Panc1 (cell line): ENCODE results near the gene HERC3. TPM values are rescaled to one million over a fixed set of nuclear protein-coding genes. Genes with fewer than 3 reads are reported as not detected.

Experiments
- ATAC-seq: fragments of 200-7000 bp; cut with Tn5 transposase; 2 replicates; pipeline ENCODE4 v1.9.1; 2020; ENCODE audit warnings: mild to moderate bottlenecking, moderate library complexity
- BruUV-seq: library from RNA; stranded (reverse); fragments of 400-500 nt; replicated peaks from 2 replicates; lab custom pipeline; 2021; lab: Mats Ljungman, UMichigan
- CTCF ChIA-PET: fragments of 300-600 bp; sonication (Branson Sonifier 250); formaldehyde crosslinking; loops from one replicate; lab custom pipeline; 2022; ENCODE audit warnings: antibody characterized with exemption; lab: Charles Lee
- POLR2A ChIA-PET: fragments of 300-600 bp; sonication (Branson Sonifier 250); formaldehyde crosslinking; loops from one replicate; lab custom pipeline; 2022; ENCODE audit warnings: antibody characterized with exemption; lab: Charles Lee
- DNase-seq: peaks from one replicate; pipeline ENCODE4 v3.0.0-alpha.2; 2010; ENCODE audit warnings: low read depth, low spot score
- H3K27ac ChIP-seq: 2 replicates; pipeline ENCODE4 v1.5.1; 2011; ENCODE audit warnings: mild to moderate bottlenecking, low read length, inconsistent platforms
- H3K27me3 ChIP-seq: fragments of 200-500 bp; sonication (Bioruptor generic); 2 replicates; pipeline ENCODE4 v1.6.0; 2014; ENCODE audit warnings: low read length, inconsistent platforms; ENCODE audit not compliant: control insufficient read depth, insufficient read depth
- H3K36me3 ChIP-seq: fragments of 200-500 bp; sonication (Bioruptor generic); 2 replicates; pipeline ENCODE4 v1.5.1; 2014; ENCODE audit warnings: inconsistent platforms, mild to moderate bottlenecking, low read length, moderate library complexity; ENCODE audit not compliant: control insufficient read depth, insufficient read depth
- H3K4me1 ChIP-seq: 2 replicates; pipeline ENCODE4 v1.5.1; 2011; ENCODE audit warnings: inconsistent platforms, mild to moderate bottlenecking, low read length, moderate library complexity; ENCODE audit not compliant: control insufficient read depth, insufficient read depth
- H3K4me3 ChIP-seq, 2 experiments: 2 replicates each; pipeline ENCODE4 v1.5.1; 2011 to 2012; ENCODE audit warnings: low read depth in 2 of 2, low read length in 2 of 2, mild to moderate bottlenecking in 2 of 2, inconsistent platforms in 1 of 2, moderate library complexity in 1 of 2
- H3K9me3 ChIP-seq: fragments of 200-500 bp; sonication (Bioruptor generic); 2 replicates; pipeline ENCODE4 v1.5.1; 2014; ENCODE audit warnings: low read depth, mild to moderate bottlenecking, inconsistent platforms, low read length, moderate library complexity; ENCODE audit not compliant: control insufficient read depth, insufficient read depth
- CTCF ChIP-seq: fragments of 450-650 bp; IDR thresholded peaks from 2 replicates; pipeline ENCODE4 v1.5.1; 2017; ENCODE audit warnings: mild to moderate bottlenecking
- POLR2AphosphoS5 ChIP-seq: IDR thresholded peaks from 2 replicates; pipeline ENCODE4 v1.6.1; 2012; ENCODE audit warnings: mild to moderate bottlenecking, low read depth, low read length, moderate library complexity
- SIN3A ChIP-seq: IDR thresholded peaks from 2 replicates; pipeline ENCODE4 v1.6.1; 2012; ENCODE audit warnings: low read depth, mild to moderate bottlenecking, low read length, moderate library complexity, borderline replicate concordance; ENCODE audit not compliant: insufficient read depth
- TCF7L2 ChIP-seq: IDR thresholded peaks from 2 replicates; pipeline ENCODE4 v1.6.1; 2011; ENCODE audit warnings: mild to moderate bottlenecking, low read depth, low read length, inconsistent platforms
- in situ Hi-C: cut with HindIII; loops from 2 replicates; pipeline ENCODE4 v1.10.0; 2016; ENCODE audit warnings: low sequenced_read_pairs, low pct_unique_long_range_greater_than_20kb
- intact Hi-C: fragments of 100-400 bp; cut with micrococcal nuclease; formaldehyde crosslinking; loops from one replicate; pipeline ENCODE4 v1.10.0; 2022; ENCODE audit not compliant: unreplicated experiment
- total RNA-seq: library from RNA; stranded (reverse); gene quantifications from one replicate; pipeline ENCODE4 v1.2.1, GENCODE V29; 2021; ENCODE audit not compliant: unreplicated experiment
- TF ChIP-seq, protein P1 (sequence below), 2 experiments: IDR thresholded peaks; 2 replicates each; pipeline ENCODE4 v1.6.1; 2011 to 2012; ENCODE audit warnings: low read depth in 2 of 2, control low read depth in 1 of 2, low read length in 1 of 2, mild to moderate bottlenecking in 1 of 2, moderate library complexity in 1 of 2; ENCODE audit not compliant: insufficient read depth in 1 of 2

Gene HERC3
- total RNA-seq, 1 experiment from 2014 or later, result 1.1 TPM

DNA sequence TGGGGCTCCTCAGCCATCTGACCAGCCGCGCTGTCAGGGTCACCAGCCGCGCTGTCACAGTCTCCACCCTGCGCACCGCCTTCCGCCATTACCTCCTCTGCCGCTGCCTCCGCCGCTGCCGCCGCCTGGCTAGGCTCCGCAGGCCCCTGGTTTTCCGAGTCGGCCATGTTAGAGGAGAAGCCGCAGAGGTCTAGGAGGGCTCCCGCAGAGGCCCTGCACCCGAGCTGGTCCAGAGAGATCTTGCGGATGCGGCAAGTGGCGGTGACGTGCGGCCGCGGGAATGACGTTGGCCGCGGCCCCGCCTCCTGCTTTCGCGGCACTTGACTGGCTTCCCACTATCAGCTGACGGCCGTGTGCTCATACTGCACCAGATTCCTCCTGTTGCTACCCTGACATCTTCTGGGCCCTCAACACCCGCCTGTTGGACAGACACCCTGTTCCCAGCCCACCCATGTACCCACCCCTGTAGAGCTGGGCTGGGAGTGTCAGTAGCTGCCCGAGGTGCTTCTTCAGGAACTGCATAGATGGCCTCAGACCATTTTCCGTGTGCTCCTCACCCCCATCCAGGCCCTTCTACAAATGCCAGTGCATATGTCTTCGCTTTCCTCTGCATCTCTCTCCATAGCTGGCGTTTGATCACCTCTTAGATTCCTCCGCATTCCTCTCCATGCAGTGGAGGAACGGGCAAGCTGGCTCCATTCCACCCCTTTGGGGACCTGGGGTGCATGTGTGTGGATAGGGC lies 105.5 kb downstream of the HERC3 start, which contains the start of gene NAP1L5:
NAP1L5 (minus strand) TSS at position 242 of the 742 bp plus-strand sequence; CDS start at position 167, 75 bp downstream.
- ChIA-PET CTCF (no interaction called here), POLR2A (no interaction called here)
- in situ Hi-C loops, result no loop called here
- Histone ChIP-seq H3K4me3 (peak within 1 kb of the TSS; percentile 63 to 78), H3K4me1 (no peaks in the 10 kb centered on the region), H3K27me3 (no peaks in the 10 kb centered on the region; the same call in 1 of the 2 replicates), H3K36me3 (no peaks in the 10 kb centered on the region), H3K27ac (no peak within 1 kb of the TSS), H3K9me3 (no peaks in the 10 kb centered on the region)
- BruUV-seq, result no TSS peak
- TF ChIP-seq CTCF (no peak), POLR2AphosphoS5 (no peak), TCF7L2 (0 out of 2 replicates have a peak, but pooled peaks have one; percentile 14), SIN3A (no peak)
- TF ChIP-seq, protein P1, sequence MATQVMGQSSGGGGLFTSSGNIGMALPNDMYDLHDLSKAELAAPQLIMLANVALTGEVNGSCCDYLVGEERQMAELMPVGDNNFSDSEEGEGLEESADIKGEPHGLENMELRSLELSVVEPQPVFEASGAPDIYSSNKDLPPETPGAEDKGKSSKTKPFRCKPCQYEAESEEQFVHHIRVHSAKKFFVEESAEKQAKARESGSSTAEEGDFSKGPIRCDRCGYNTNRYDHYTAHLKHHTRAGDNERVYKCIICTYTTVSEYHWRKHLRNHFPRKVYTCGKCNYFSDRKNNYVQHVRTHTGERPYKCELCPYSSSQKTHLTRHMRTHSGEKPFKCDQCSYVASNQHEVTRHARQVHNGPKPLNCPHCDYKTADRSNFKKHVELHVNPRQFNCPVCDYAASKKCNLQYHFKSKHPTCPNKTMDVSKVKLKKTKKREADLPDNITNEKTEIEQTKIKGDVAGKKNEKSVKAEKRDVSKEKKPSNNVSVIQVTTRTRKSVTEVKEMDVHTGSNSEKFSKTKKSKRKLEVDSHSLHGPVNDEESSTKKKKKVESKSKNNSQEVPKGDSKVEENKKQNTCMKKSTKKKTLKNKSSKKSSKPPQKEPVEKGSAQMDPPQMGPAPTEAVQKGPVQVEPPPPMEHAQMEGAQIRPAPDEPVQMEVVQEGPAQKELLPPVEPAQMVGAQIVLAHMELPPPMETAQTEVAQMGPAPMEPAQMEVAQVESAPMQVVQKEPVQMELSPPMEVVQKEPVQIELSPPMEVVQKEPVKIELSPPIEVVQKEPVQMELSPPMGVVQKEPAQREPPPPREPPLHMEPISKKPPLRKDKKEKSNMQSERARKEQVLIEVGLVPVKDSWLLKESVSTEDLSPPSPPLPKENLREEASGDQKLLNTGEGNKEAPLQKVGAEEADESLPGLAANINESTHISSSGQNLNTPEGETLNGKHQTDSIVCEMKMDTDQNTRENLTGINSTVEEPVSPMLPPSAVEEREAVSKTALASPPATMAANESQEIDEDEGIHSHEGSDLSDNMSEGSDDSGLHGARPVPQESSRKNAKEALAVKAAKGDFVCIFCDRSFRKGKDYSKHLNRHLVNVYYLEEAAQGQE (IDR thresholded peaks at IDR 0.05; ENCODE audit: insufficient read depth in 1 of 2, low read depth in 2 of 2, low read length in 1 of 2), result no peak
- intact Hi-C loops, result no loop called here
- ATAC-seq, result peak; percentile 97
- peak; percentile 20 for DNase-seq

- H3K4me3 ChIP-seq, result no peak overlapping the region
- ATAC-seq, result no peak
- no peaks in the 10 kb centered on the region; the same call in 1 of the 2 replicates for H3K27me3 ChIP-seq
- H3K27ac ChIP-seq, result no peak overlapping the region
- no TSS peak for BruUV-seq
- TF ChIP-seq SIN3A (no peak), POLR2AphosphoS5 (no peak), CTCF (no peak), TCF7L2 (no peak)
- TF ChIP-seq, protein P1 (IDR thresholded peaks at IDR 0.05; ENCODE audit: insufficient read depth in 1 of 2, low read depth in 2 of 2, low read length in 1 of 2), result no peak
- POLR2A ChIA-PET, result no interaction called here
- intact Hi-C loops (no loop called here), in situ Hi-C loops (no loop called here)
- no peaks in the 10 kb centered on the region for H3K9me3 ChIP-seq
- CTCF ChIA-PET, result no interaction called here
- H3K36me3 ChIP-seq, result no peaks in the 10 kb centered on the region
- H3K4me1 ChIP-seq, result no peaks in the 10 kb centered on the region
- no peak for DNase-seq
Observed at GRCh38 chr4:88698519-88698918, 106.2 kb downstream of the HERC3 start.
